Measurements from ENCODE around the gene EDN2. TPM values are rescaled to one million over a fixed set of nuclear protein-coding genes. Genes with fewer than 3 reads are reported as not detected.

The EDN2 gene
- total RNA-seq, 3 donors from 2014 or later (not counting 1 experiment from before 2014, with no cell fraction given): 0.29 to 0.93 (median 0.64) TPM

GRCh38 chr1:41510531-41511238 is 26.2 kb upstream of the EDN2 start:
- ATAC-seq (no peak), DNase-seq (no peak)
- Histone ChIP-seq H3K4me3 (ENCODE audit: low read length) (no peak overlapping the region), H3K36me3 (ENCODE audit: control insufficient read depth, insufficient read depth, low read length) (peaks cover 7% of the 10 kb centered on the region), H3K9me3 (ENCODE audit: control insufficient read depth, insufficient read depth, low read length) (no peaks in the 10 kb centered on the region), H3K27me3 (ENCODE audit: control insufficient read depth, insufficient read depth, low read length) (no peaks in the 10 kb centered on the region), H3K4me1 (ENCODE audit: control insufficient read depth, insufficient read depth, low read length) (no peaks in the 10 kb centered on the region), H3K27ac (ENCODE audit: low read length) (no peak overlapping the region)
- Mint-ChIP-seq H3K9me3 (no peaks in the 10 kb centered on the region), H3K4me3 (no peak overlapping the region), H3K36me3 (no peaks in the 10 kb centered on the region), H3K4me1 (peaks cover 0 to 5% of the 10 kb centered on the region in 2 donors), H3K27ac (no peak overlapping the region), H3K27me3 (ENCODE audit: low read depth in 2 of 2) (no peaks in the 10 kb centered on the region)
- intact Hi-C loops (cut with micrococcal nuclease): no loop called here
- WGBS (ENCODE audit: insufficient coverage): 96% methylated on average over 41 of the region's 41 CpGs
- TF ChIP-seq CTCF (IDR thresholded peaks at IDR 0.05): no peak

GRCh38 chr1:41509270-41509671 is 24.8 kb upstream of the EDN2 start:
- no peak overlapping the region for H3K4me3 ChIP-seq (ENCODE audit: low read length)
- no peak for ATAC-seq
- peaks cover 4 to 16% of the 10 kb centered on the region in 2 donors for H3K4me1 Mint-ChIP-seq
- no peaks in the 10 kb centered on the region for H3K9me3 Mint-ChIP-seq
- no peaks in the 10 kb centered on the region for H3K27me3 ChIP-seq (ENCODE audit: control insufficient read depth, insufficient read depth, low read length)
- peaks cover 7% of the 10 kb centered on the region for H3K36me3 ChIP-seq (ENCODE audit: control insufficient read depth, insufficient read depth, low read length)
- H3K9me3 ChIP-seq (ENCODE audit: control insufficient read depth, insufficient read depth, low read length): no peaks in the 10 kb centered on the region
- H3K4me1 ChIP-seq (ENCODE audit: control insufficient read depth, insufficient read depth, low read length): no peaks in the 10 kb centered on the region
- no peak overlapping the region for H3K27ac ChIP-seq (ENCODE audit: low read length)
- WGBS (ENCODE audit: insufficient coverage): 39% methylated on average over 7 of the region's 9 CpGs
- intact Hi-C loops (cut with micrococcal nuclease): no loop called here
- H3K27ac Mint-ChIP-seq: no peak overlapping the region
- H3K27me3 Mint-ChIP-seq (ENCODE audit: low read depth in 2 of 2): no peaks in the 10 kb centered on the region
- no peaks in the 10 kb centered on the region for H3K36me3 Mint-ChIP-seq
- TF ChIP-seq CTCF (IDR thresholded peaks at IDR 0.05): no peak
- no peak for DNase-seq
- H3K4me3 Mint-ChIP-seq: no peak overlapping the region

- Histone ChIP-seq H3K36me3 (ENCODE audit: control insufficient read depth, insufficient read depth, low read length) (peaks cover 6% of the 10 kb centered on the region), H3K9me3 (ENCODE audit: control insufficient read depth, insufficient read depth, low read length) (no peaks in the 10 kb centered on the region), H3K4me3 (ENCODE audit: low read length) (no peak overlapping the region), H3K27me3 (ENCODE audit: control insufficient read depth, insufficient read depth, low read length) (no peaks in the 10 kb centered on the region), H3K4me1 (ENCODE audit: control insufficient read depth, insufficient read depth, low read length) (no peaks in the 10 kb centered on the region), H3K27ac (ENCODE audit: low read length) (no peak overlapping the region)
- Mint-ChIP-seq H3K27me3 (ENCODE audit: low read depth in 2 of 2) (no peaks in the 10 kb centered on the region), H3K4me1 (peaks cover 6 to 19% of the 10 kb centered on the region in 2 donors), H3K4me3 (no peak overlapping the region), H3K36me3 (no peaks in the 10 kb centered on the region), H3K27ac (no peak overlapping the region), H3K9me3 (no peaks in the 10 kb centered on the region)
- 85% methylated on average over 2 of the region's 2 CpGs for WGBS (ENCODE audit: insufficient coverage)
- no peak for TF ChIP-seq CTCF (IDR thresholded peaks at IDR 0.05)
- DNase-seq (no peak), ATAC-seq (no peak)
- intact Hi-C loops (cut with micrococcal nuclease): no loop called here
Observed at GRCh38 chr1:41508290-41508689, 23.8 kb upstream of the EDN2 start.

GRCh38 chr1:41507836-41508235 is 23.4 kb upstream of the EDN2 start:
- Histone ChIP-seq H3K4me3 (ENCODE audit: low read length) (no peak overlapping the region), H3K27ac (ENCODE audit: low read length) (no peak overlapping the region), H3K27me3 (ENCODE audit: control insufficient read depth, insufficient read depth, low read length) (no peaks in the 10 kb centered on the region), H3K4me1 (ENCODE audit: control insufficient read depth, insufficient read depth, low read length) (no peaks in the 10 kb centered on the region), H3K36me3 (ENCODE audit: control insufficient read depth, insufficient read depth, low read length) (peaks cover 3% of the 10 kb centered on the region), H3K9me3 (ENCODE audit: control insufficient read depth, insufficient read depth, low read length) (no peaks in the 10 kb centered on the region)
- H3K36me3 Mint-ChIP-seq: no peaks in the 10 kb centered on the region
- H3K27ac Mint-ChIP-seq: no peak overlapping the region
- peaks cover 6 to 19% of the 10 kb centered on the region in 2 donors for H3K4me1 Mint-ChIP-seq
- TF ChIP-seq CTCF (IDR thresholded peaks at IDR 0.05): no peak
- H3K4me3 Mint-ChIP-seq: no peak overlapping the region
- H3K27me3 Mint-ChIP-seq (ENCODE audit: low read depth in 2 of 2): no peaks in the 10 kb centered on the region
- DNase-seq: no peak
- 92% methylated on average over 6 of the region's 6 CpGs for WGBS (ENCODE audit: insufficient coverage)
- H3K9me3 Mint-ChIP-seq: no peaks in the 10 kb centered on the region
- no peak for ATAC-seq
- intact Hi-C loops (cut with micrococcal nuclease): no loop called here
